Activated T-cell treated with anti-CD3 and anti-CD28 coated beads, Interleukin-2, amount 50 U/mL, for 72 hours (primary cell): ENCODE data around the gene DUOXA2. TPM values are rescaled to one million over a fixed set of nuclear protein-coding genes. Genes with fewer than 3 reads are reported as not detected.

ENCODE experiments used
- ATAC-seq, 2 donors: fragments of 150-1000 bp; cut with Tn5 transposase; replicated peaks in 1 of 2; 2 replicates each; pipeline ENCODE4 v1.10.0; 2021; ENCODE audit warnings: moderate library complexity in 2 of 2, mild to moderate bottlenecking in 1 of 2
- DNase-seq, 2 donors: peaks; one replicate each; pipeline ENCODE4 v3.0.0; 2021 to 2022; ENCODE audit warnings: mixed read lengths in 1 of 2
- H3K27ac Mint-ChIP-seq: one replicate; pipeline ENCODE4 v1.8.0; 2022; ENCODE audit warnings: mild to moderate bottlenecking, moderate library complexity, mixed read lengths
- H3K27me3 Mint-ChIP-seq: one replicate; pipeline ENCODE4 v1.8.0; 2022; ENCODE audit warnings: low read depth, mixed read lengths
- H3K36me3 Mint-ChIP-seq, 2 donors: one replicate each; pipeline ENCODE4 v1.8.0; 2022; ENCODE audit warnings: mixed read lengths in 2 of 2, mild to moderate bottlenecking in 1 of 2; ENCODE audit not compliant: insufficient read depth in 2 of 2
- H3K4me1 Mint-ChIP-seq: one replicate; pipeline ENCODE4 v1.8.0; 2022; ENCODE audit warnings: low read depth, mixed read lengths
- H3K4me3 Mint-ChIP-seq, 2 donors: one replicate each; pipeline ENCODE4 v1.8.0; 2022; ENCODE audit warnings: mild to moderate bottlenecking in 2 of 2, mixed read lengths in 2 of 2, moderate library complexity in 2 of 2
- H3K9me3 Mint-ChIP-seq, 2 donors: one replicate each; pipeline ENCODE4 v1.8.0; 2022; ENCODE audit warnings: mixed read lengths in 2 of 2
- total RNA-seq, 2 donors: library from RNA; stranded (reverse); gene quantifications; one replicate each; pipeline ENCODE4 v1.2.3, GENCODE V29; 2022

Gene DUOXA2
- total RNA-seq, 2 donors from 2014 or later: not detected

GRCh38 chr15:45138814-45139765, 25.0 kb downstream of the DUOXA2 start:
- H3K27ac Mint-ChIP-seq: no peak overlapping the region
- H3K9me3 Mint-ChIP-seq: no peaks in the 10 kb centered on the region
- no peaks in the 10 kb centered on the region for H3K36me3 Mint-ChIP-seq
- DNase-seq (no peak), ATAC-seq (no peak)
- peaks cover 19% of the 10 kb centered on the region for H3K27me3 Mint-ChIP-seq
- H3K4me3 Mint-ChIP-seq: no peak overlapping the region
- H3K4me1 Mint-ChIP-seq: peaks cover 14% of the 10 kb centered on the region

- H3K9me3 Mint-ChIP-seq: no peaks in the 10 kb centered on the region
- H3K27me3 Mint-ChIP-seq: peaks cover 12% of the 10 kb centered on the region
Measured at GRCh38 chr15:45139770-45140169, 25.6 kb downstream of the DUOXA2 start.

GRCh38 chr15:45140557-45141250, 26.6 kb downstream of the DUOXA2 start:
- DNase-seq (no peak), ATAC-seq (no peak)
- H3K27ac Mint-ChIP-seq: no peak overlapping the region
- H3K36me3 Mint-ChIP-seq: no peaks in the 10 kb centered on the region
- H3K27me3 Mint-ChIP-seq: peaks cover 10% of the 10 kb centered on the region
- H3K9me3 Mint-ChIP-seq: no peaks in the 10 kb centered on the region
- peaks cover 7% of the 10 kb centered on the region for H3K4me1 Mint-ChIP-seq
- H3K4me3 Mint-ChIP-seq: no peak overlapping the region

More at GRCh38 chr15:45139770-45140169, 25.6 kb downstream of the DUOXA2 start:
- no peak for DNase-seq
- no peak for ATAC-seq
- Mint-ChIP-seq H3K36me3 (no peaks in the 10 kb centered on the region), H3K4me1 (peaks cover 8% of the 10 kb centered on the region), H3K27ac (no peak overlapping the region), H3K4me3 (no peak overlapping the region)

GRCh38 chr15:45141386-45141785, 27.3 kb downstream of the DUOXA2 start:
- no peaks in the 10 kb centered on the region for H3K9me3 Mint-ChIP-seq
- H3K4me3 Mint-ChIP-seq: no peak overlapping the region

GRCh38 chr15:45143056-45143455, 28.9 kb downstream of the DUOXA2 start:
- no peak for DNase-seq
- H3K9me3 Mint-ChIP-seq: no peaks in the 10 kb centered on the region

More at GRCh38 chr15:45141386-45141785, 27.3 kb downstream of the DUOXA2 start:
- ATAC-seq: no peak
- Mint-ChIP-seq H3K4me1 (peaks cover 4% of the 10 kb centered on the region), H3K27ac (no peak overlapping the region), H3K27me3 (peaks cover 6% of the 10 kb centered on the region), H3K36me3 (no peaks in the 10 kb centered on the region)
- no peak for DNase-seq

GRCh38 chr15:45143946-45144345, 29.8 kb downstream of the DUOXA2 start:
- no peaks in the 10 kb centered on the region for H3K9me3 Mint-ChIP-seq
- H3K27me3 Mint-ChIP-seq: no peaks in the 10 kb centered on the region
- no peaks in the 10 kb centered on the region for H3K36me3 Mint-ChIP-seq
- H3K4me1 Mint-ChIP-seq: no peaks in the 10 kb centered on the region
- H3K4me3 Mint-ChIP-seq: no peak overlapping the region
- ATAC-seq (no peak), DNase-seq (no peak)
- H3K27ac Mint-ChIP-seq: no peak overlapping the region

More at GRCh38 chr15:45143056-45143455, 28.9 kb downstream of the DUOXA2 start:
- Mint-ChIP-seq H3K27me3 (no peaks in the 10 kb centered on the region), H3K4me3 (no peak overlapping the region), H3K27ac (no peak overlapping the region), H3K4me1 (no peaks in the 10 kb centered on the region), H3K36me3 (no peaks in the 10 kb centered on the region)
- ATAC-seq: no peak

- ATAC-seq: no peak
Measured at GRCh38 chr15:45144775-45145174, 30.6 kb downstream of the DUOXA2 start.

GRCh38 chr15:45146405-45146804, 32.3 kb downstream of the DUOXA2 start:
- no peak overlapping the region for H3K27ac Mint-ChIP-seq
- no peak for DNase-seq
- H3K27me3 Mint-ChIP-seq: no peaks in the 10 kb centered on the region
- no peaks in the 10 kb centered on the region for H3K9me3 Mint-ChIP-seq
- H3K36me3 Mint-ChIP-seq: no peaks in the 10 kb centered on the region
- H3K4me1 Mint-ChIP-seq: no peaks in the 10 kb centered on the region
- no peak for ATAC-seq
- no peak overlapping the region for H3K4me3 Mint-ChIP-seq

More at GRCh38 chr15:45144775-45145174, 30.6 kb downstream of the DUOXA2 start:
- no peak overlapping the region for H3K4me3 Mint-ChIP-seq
- no peaks in the 10 kb centered on the region for H3K4me1 Mint-ChIP-seq
- H3K9me3 Mint-ChIP-seq: no peaks in the 10 kb centered on the region
- no peaks in the 10 kb centered on the region for H3K27me3 Mint-ChIP-seq
- no peak for DNase-seq
- H3K27ac Mint-ChIP-seq: no peak overlapping the region
- no peaks in the 10 kb centered on the region for H3K36me3 Mint-ChIP-seq

GRCh38 chr15:45147606-45148005, 33.5 kb downstream of the DUOXA2 start:
- Mint-ChIP-seq H3K4me3 (no peak overlapping the region), H3K9me3 (no peaks in the 10 kb centered on the region), H3K27me3 (no peaks in the 10 kb centered on the region), H3K4me1 (no peaks in the 10 kb centered on the region), H3K36me3 (peaks cover 0 to 3% of the 10 kb centered on the region in 2 donors), H3K27ac (no peak overlapping the region)
- no peak for ATAC-seq
- no peak for DNase-seq

- H3K36me3 Mint-ChIP-seq: peaks cover 0 to 3% of the 10 kb centered on the region in 2 donors
- H3K4me3 Mint-ChIP-seq: no peak overlapping the region
- no peaks in the 10 kb centered on the region for H3K4me1 Mint-ChIP-seq
- DNase-seq (no peak), ATAC-seq (no peak)
- no peak overlapping the region for H3K27ac Mint-ChIP-seq
- no peaks in the 10 kb centered on the region for H3K9me3 Mint-ChIP-seq
- H3K27me3 Mint-ChIP-seq: no peaks in the 10 kb centered on the region
Measured at GRCh38 chr15:45148076-45149059, 34.2 kb downstream of the DUOXA2 start.

GRCh38 chr15:45149060-45149459, 34.9 kb downstream of the DUOXA2 start:
- DNase-seq: no peak
- H3K4me3 Mint-ChIP-seq: no peak overlapping the region
- H3K27ac Mint-ChIP-seq: no peak overlapping the region
- no peaks in the 10 kb centered on the region for H3K4me1 Mint-ChIP-seq
- no peak for ATAC-seq
- H3K9me3 Mint-ChIP-seq: no peaks in the 10 kb centered on the region
- H3K27me3 Mint-ChIP-seq: no peaks in the 10 kb centered on the region
- peaks cover 0 to 3% of the 10 kb centered on the region in 2 donors for H3K36me3 Mint-ChIP-seq

GRCh38 chr15:45150481-45150880, 36.4 kb downstream of the DUOXA2 start:
- Mint-ChIP-seq H3K27me3 (no peaks in the 10 kb centered on the region), H3K27ac (no peak overlapping the region), H3K4me3 (no peak overlapping the region), H3K4me1 (no peaks in the 10 kb centered on the region), H3K9me3 (no peaks in the 10 kb centered on the region), H3K36me3 (peaks cover 0 to 3% of the 10 kb centered on the region in 2 donors)
- DNase-seq: no peak
- no peak for ATAC-seq
